HCT116 (cell line): ENCODE data around the gene HAPSTR1. TPM values are rescaled to one million over a fixed set of nuclear protein-coding genes. Genes with fewer than 3 reads are reported as not detected.

ENCODE experiments used
- ATAC-seq: fragments of 200-7000 bp; cut with Tn5 transposase; 2 replicates; pipeline ENCODE4 v1.9.1; 2020; ENCODE audit warnings: mild to moderate bottlenecking, moderate library complexity
- BruUV-seq: library from RNA; stranded (reverse); fragments of 400-500 nt; replicated peaks from 2 replicates; lab custom pipeline; 2021; lab: Mats Ljungman, UMichigan
- CTCF ChIA-PET: fragments of 300-600 bp; sonication (Branson Sonifier 250); formaldehyde crosslinking; loops from one replicate; lab custom pipeline; 2021; ENCODE audit warnings: antibody characterized with exemption; lab: Charles Lee
- POLR2A ChIA-PET: fragments of 300-600, 350-600 bp; sonication (Branson Sonifier 250); formaldehyde crosslinking; loops from one replicate; lab custom pipeline; 2021; ENCODE audit warnings: antibody characterized with exemption; lab: Charles Lee
- RAD21 ChIA-PET, 2 experiments: fragments of 300-600 bp; sonication (Branson Sonifier 250); formaldehyde crosslinking; loops; one replicate each; lab custom pipeline; 2023; ENCODE audit warnings: low total read pairs in 2 of 2; ENCODE audit not compliant: uncharacterized antibody in 2 of 2, unreplicated experiment in 2 of 2, low non-redundant PET in 1 of 2; lab: Charles Lee
- DNase-seq: peaks from one replicate; pipeline ENCODE4 v3.0.0-alpha.2; 2010; ENCODE audit warnings: low read depth, low spot score
- H2AFZ ChIP-seq: fragments of 200-600 bp; shearing (Covaris generic), sonication (generic); 2 replicates; pipeline ENCODE4 v1.6.1; 2017; ENCODE audit warnings: low read depth, mixed run types, mixed read lengths, antibody characterized with exemption, low read length; ENCODE audit not compliant: poor library complexity, severe bottlenecking
- H3K27ac ChIP-seq: 2 replicates; pipeline ENCODE4 v1.5.1; 2012; ENCODE audit warnings: low read depth, low read length
- H3K27me3 ChIP-seq: fragments of 200-600 bp; sonication (generic); 2 replicates; pipeline ENCODE4 v1.6.1; 2016; ENCODE audit warnings: mixed run types, low read length, mixed read lengths; ENCODE audit not compliant: insufficient read depth
- H3K36me3 ChIP-seq, 2 experiments: fragments of 200-500 bp in 1 of 2; fragments of 200-600 bp in 1 of 2; sonication (Bioruptor generic) in 1 of 2; sonication (generic) in 1 of 2; 2 replicates each; pipeline versions ENCODE4 v1.5.1 to v1.6.1; 2014 to 2016; ENCODE audit warnings: low read length in 2 of 2, inconsistent platforms in 1 of 2, mixed read lengths in 1 of 2, mixed run types in 1 of 2; ENCODE audit not compliant: insufficient read depth in 2 of 2, control insufficient read depth in 1 of 2
- H3K4me1 ChIP-seq, 2 experiments: fragments of 200-600 bp in 1 of 2; sonication (generic) in 1 of 2; 2 replicates each; pipeline versions ENCODE4 v1.5.1 to v1.6.1; 2012 to 2017; ENCODE audit warnings: low read length in 2 of 2, inconsistent platforms in 1 of 2, mild to moderate bottlenecking in 1 of 2, mixed read lengths in 1 of 2, mixed run types in 1 of 2, moderate library complexity in 1 of 2; ENCODE audit not compliant: insufficient read depth in 2 of 2, control insufficient read depth in 1 of 2
- H3K4me2 ChIP-seq: fragments of 200-600 bp; sonication (generic); 2 replicates; pipeline ENCODE4 v1.6.1; 2017; ENCODE audit warnings: mixed run types, low read length, mixed read lengths
- H3K4me3 ChIP-seq, 2 experiments: fragments of 200-600 bp in 1 of 2; sonication (generic) in 1 of 2; replicated peaks in 1 of 2; 2 replicates each; pipeline ENCODE4 v1.5.1; 2011 to 2016; ENCODE audit warnings: low read length in 2 of 2, control low read depth in 1 of 2, low read depth in 1 of 2, mild to moderate bottlenecking in 1 of 2, mixed read lengths in 1 of 2, mixed run types in 1 of 2
- H3K79me2 ChIP-seq: fragments of 200-600 bp; sonication (generic); 2 replicates; pipeline ENCODE4 v1.6.1; 2017; ENCODE audit warnings: mild to moderate bottlenecking, mixed run types, low read length, moderate library complexity, mixed read lengths; ENCODE audit not compliant: insufficient read depth
- H3K9ac ChIP-seq: fragments of 200-600 bp; sonication (generic); 2 replicates; pipeline ENCODE4 v1.6.1; 2016; ENCODE audit warnings: low read length, mixed read lengths
- H3K9me2 ChIP-seq: fragments of 200-600 bp; sonication (generic), shearing (Covaris generic); 2 replicates; pipeline ENCODE4 v1.6.1; 2017; ENCODE audit warnings: mixed run types, mild to moderate bottlenecking, moderate library complexity; ENCODE audit not compliant: insufficient read depth
- H3K9me3 ChIP-seq, 2 experiments: fragments of 200-500 bp in 1 of 2; fragments of 200-600 bp in 1 of 2; sonication (Bioruptor generic) in 1 of 2; sonication (generic) in 1 of 2; 2 replicates each; pipeline ENCODE4 v1.6.1; 2014 to 2017; ENCODE audit warnings: low read length in 2 of 2, mixed read lengths in 2 of 2, inconsistent platforms in 1 of 2, low read depth in 1 of 2, mild to moderate bottlenecking in 1 of 2, mixed run types in 1 of 2, moderate library complexity in 1 of 2; ENCODE audit not compliant: control insufficient read depth in 1 of 2, insufficient read depth in 1 of 2
- H4K20me1 ChIP-seq: fragments of 200-600 bp; sonication (generic), shearing (Covaris generic); 2 replicates; pipeline ENCODE4 v1.6.1; 2017; ENCODE audit warnings: mixed run types, mild to moderate bottlenecking, moderate library complexity; ENCODE audit not compliant: insufficient read depth
- CTCF ChIP-seq, 3 experiments: fragments of 200-600 bp in 1 of 3; sonication (generic) in 1 of 3; IDR thresholded peaks in 2 of 3; conservative IDR thresholded peaks in 1 of 3; 2 replicates each; pipeline ENCODE4 v1.5.1; 2012 to 2017; ENCODE audit warnings: low read depth in 2 of 3, low read length in 2 of 3, antibody characterized with exemption in 1 of 3, borderline replicate concordance in 1 of 3, control low read depth in 1 of 3, mild to moderate bottlenecking in 1 of 3, mixed read lengths in 1 of 3, mixed run types in 1 of 3, moderate library complexity in 1 of 3; ENCODE audit not compliant: insufficient read depth in 1 of 3
- EGR1 ChIP-seq: IDR thresholded peaks from 2 replicates; pipeline ENCODE4 v1.6.1; 2012; ENCODE audit warnings: low read depth
- ELF1 ChIP-seq: IDR thresholded peaks from 2 replicates; pipeline ENCODE4 v1.6.1; 2012; ENCODE audit warnings: low read depth, borderline replicate concordance
- EZH2 ChIP-seq: fragments of 200-600 bp; sonication (generic); IDR thresholded peaks from 2 replicates; pipeline ENCODE4 v1.6.1; 2017; ENCODE audit warnings: antibody characterized with exemption, mixed run types
- EZH2phosphoT487 ChIP-seq: fragments of 200-600 bp; IDR thresholded peaks from 2 replicates; pipeline ENCODE4 v1.6.1; 2018; ENCODE audit warnings: antibody characterized with exemption, borderline replicate concordance
- FOSL1 ChIP-seq: IDR thresholded peaks from 2 replicates; pipeline ENCODE4 v1.6.1; 2012; ENCODE audit warnings: low read depth
- JUND ChIP-seq: IDR thresholded peaks from 2 replicates; pipeline ENCODE4 v1.6.1; 2012
- MAX ChIP-seq: IDR thresholded peaks from 2 replicates; pipeline ENCODE4 v1.6.1; 2012
- POLR2A ChIP-seq: IDR thresholded peaks from 2 replicates; pipeline ENCODE4 v1.7.0; 2011; ENCODE audit warnings: borderline replicate concordance; ENCODE audit not compliant: insufficient read depth, insufficient read length; ENCODE audit errors: extremely low read depth
- RAD21 ChIP-seq: IDR thresholded peaks from 2 replicates; pipeline ENCODE4 v1.6.1; 2012; ENCODE audit warnings: low read depth, mild to moderate bottlenecking
- REST ChIP-seq: IDR thresholded peaks from 2 replicates; pipeline ENCODE4 v1.6.1; 2012; ENCODE audit warnings: low read depth
- SIN3A ChIP-seq: IDR thresholded peaks from 2 replicates; pipeline ENCODE4 v1.6.1; 2012; ENCODE audit warnings: low read depth
- SP1 ChIP-seq: IDR thresholded peaks from 2 replicates; pipeline ENCODE4 v1.6.1; 2012; ENCODE audit warnings: low read depth
- SRF ChIP-seq: IDR thresholded peaks from 2 replicates; pipeline ENCODE4 v1.6.1; 2012; ENCODE audit warnings: low read depth
- TCF7L2 ChIP-seq: IDR thresholded peaks from 2 replicates; pipeline ENCODE4 v1.7.0; 2011; ENCODE audit warnings: borderline replicate concordance, inconsistent platforms; ENCODE audit not compliant: insufficient read depth, insufficient read length; ENCODE audit errors: extremely low read depth
- YY1 ChIP-seq: IDR thresholded peaks from 2 replicates; pipeline ENCODE4 v1.6.1; 2011; ENCODE audit warnings: low read length, low read depth, moderate library complexity, mild to moderate bottlenecking; ENCODE audit not compliant: insufficient replicate concordance; ENCODE audit errors: extremely low read depth
- ZFX ChIP-seq: fragments of 450-650 bp; IDR thresholded peaks from 2 replicates; pipeline ENCODE4 v1.6.1; 2017
- ZNF274 ChIP-seq: fragments of 200-500 bp; sonication (Bioruptor generic); IDR thresholded peaks from 2 replicates; pipeline ENCODE4 v1.6.1; 2014; ENCODE audit warnings: mild to moderate bottlenecking, low read depth, low read length, inconsistent platforms
- intact Hi-C: fragments of 100-400 bp; cut with micrococcal nuclease; formaldehyde crosslinking; loops from 2 replicates; pipeline ENCODE4 v1.10.0; 2022
- total RNA-seq: library from RNA; stranded (reverse); gene quantifications from one replicate; pipeline ENCODE4 v1.2.1, GENCODE V29; 2021; ENCODE audit not compliant: unreplicated experiment
- TF ChIP-seq, protein P1 (sequence below): IDR thresholded peaks from 2 replicates; pipeline ENCODE4 v1.6.1; 2012

Gene HAPSTR1
- total RNA-seq, 1 experiment from 2014 or later: 54.9 TPM

DNA sequence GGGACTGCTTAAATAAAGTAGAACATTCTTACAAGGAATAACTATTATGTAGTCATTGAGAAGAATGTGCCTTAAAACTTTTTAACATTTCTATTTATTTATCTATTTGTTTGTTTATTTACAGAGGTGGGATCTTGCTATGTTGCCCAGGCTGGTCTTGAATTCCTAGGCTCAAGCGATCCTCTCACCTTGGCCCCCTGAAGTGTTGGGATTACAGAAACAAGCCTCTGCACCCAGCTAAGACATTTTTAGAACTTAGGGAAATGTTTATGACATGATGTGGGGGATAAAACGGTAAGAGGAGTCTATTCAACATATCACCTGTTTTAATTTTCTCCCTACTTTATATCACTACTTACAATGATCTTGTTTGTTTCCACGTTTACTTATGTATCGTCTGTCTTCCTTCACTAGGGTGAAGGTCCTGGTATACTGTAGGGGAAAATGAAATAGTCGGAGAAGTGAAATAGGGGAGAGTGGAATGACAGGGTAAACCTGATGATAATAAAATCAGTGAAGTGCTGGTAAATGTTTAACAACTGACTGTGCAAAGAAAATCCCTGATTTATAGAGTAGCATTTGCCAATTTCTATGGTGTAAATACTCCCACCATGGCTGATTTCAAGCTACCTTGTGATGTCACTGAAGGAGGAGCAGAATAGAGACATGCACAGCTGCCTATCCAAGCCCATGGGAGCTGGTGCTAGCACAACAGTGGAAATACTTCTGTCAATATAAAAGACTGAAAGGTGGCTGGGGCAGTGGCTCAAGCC, 16.0 kb upstream of the HAPSTR1 start:
- Histone ChIP-seq H3K27ac (peak overlapping the region; percentile 74), H3K79me2 (no peaks in the 10 kb centered on the region)
- TF ChIP-seq MAX: no peak
- TF ChIP-seq REST: no peak
- TF ChIP-seq EGR1: no peak
- TF ChIP-seq CTCF (IDR thresholded peaks at IDR 0.05 in 2 of 3, conservative IDR thresholded peaks at IDR 0.05 in 1 of 3; ENCODE audit: borderline replicate concordance in 1 of 3, insufficient read depth in 1 of 3, low read depth in 2 of 3, low read length in 2 of 3): no peak
- TF ChIP-seq SRF: no peak
- TF ChIP-seq EZH2: no peak
- TF ChIP-seq ELF1: no peak
- TF ChIP-seq EZH2phosphoT487: no peak
- TF ChIP-seq FOSL1: no peak
- TF ChIP-seq SP1: no peak
- TF ChIP-seq YY1: no peak
- TF ChIP-seq TCF7L2: no peak
- TF ChIP-seq ZNF274: no peak
- TF ChIP-seq RAD21: no peak
- TF ChIP-seq SIN3A: no peak
- TF ChIP-seq, protein P1, sequence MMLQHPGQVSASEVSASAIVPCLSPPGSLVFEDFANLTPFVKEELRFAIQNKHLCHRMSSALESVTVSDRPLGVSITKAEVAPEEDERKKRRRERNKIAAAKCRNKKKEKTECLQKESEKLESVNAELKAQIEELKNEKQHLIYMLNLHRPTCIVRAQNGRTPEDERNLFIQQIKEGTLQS: no peak
- no peak for TF ChIP-seq JUND
- no peak for TF ChIP-seq ZFX
- no peak for TF ChIP-seq POLR2A
- TF ChIP-seq, all 23 proteins: peak for 0
- Histone ChIP-seq H3K4me3 (no peak overlapping the region), H2AFZ (no peak overlapping the region), H3K36me3 (no peaks in the 10 kb centered on the region), H3K4me2 (peak overlapping the region; percentile 63; the same call in 1 of the 2 replicates), H3K9me2 (no peaks in the 10 kb centered on the region), H3K9ac (no peak overlapping the region), H3K4me1 (peaks cover 28 to 66% of the 10 kb centered on the region in 2 experiments), H4K20me1 (no peaks in the 10 kb centered on the region), H3K9me3 (no peaks in the 10 kb centered on the region), H3K27me3 (no peaks in the 10 kb centered on the region)
- DNase-seq (no peak), ATAC-seq (no peak)
- intact Hi-C loops: no loop called here
- ChIA-PET CTCF (interaction anchor here (0.9 kb wide), 1 partner anchor 25 kb away, joined by 3 read pairs; no protein-coding TSS in a partner anchor), RAD21 (interaction anchor here in 1 of 2 experiments (0.7 kb wide), 1 partner anchor 17 kb away, joined by 3 read pairs; no protein-coding TSS in a partner anchor), POLR2A (interaction anchor here (1.0 to 8.0 kb wide), 4 partner anchors 8 to 28 kb away, joined by 4 to 183 read pairs (median 34); partner anchors contain the start of gene HAPSTR1)
- no TSS peak for BruUV-seq
